Upper lobe of left lung (tissue), 6 donors: ENCODE measurements around the gene APOF. TPM values are rescaled to one million over a fixed set of nuclear protein-coding genes. Genes with fewer than 3 reads are reported as not detected.
"Not testable (repeated sequence)": the region's sequence is repeated elsewhere in the genome, so short reads cannot be mapped to it uniquely, and the experiment has no call there.

ENCODE experiments used
- ATAC-seq, 2 donors: fragments of 200-7000 bp; cut with Tn5 transposase; one replicate each; pipeline ENCODE4 v1.9.1; 2022; ENCODE audit warnings: mild to moderate bottlenecking in 2 of 2, moderate library complexity in 2 of 2; ENCODE audit not compliant: low FRiP score in 2 of 2
- DNase-seq, 2 donors: peaks; one replicate each; pipeline ENCODE4 v3.0.0-alpha.2; 2019 to 2020
- H3K27ac ChIP-seq, 4 donors: fragments of 200-600 bp; sonication (generic); one replicate each; pipeline ENCODE4 v1.5.1; 2016 to 2019
- H3K27me3 ChIP-seq, 4 donors: fragments of 200-600 bp; sonication (generic); one replicate each; pipeline ENCODE4 v1.5.1; 2017 to 2019
- H3K36me3 ChIP-seq, 4 donors: fragments of 200-600 bp; sonication (generic); one replicate each; pipeline ENCODE4 v1.5.1; 2016 to 2019
- H3K4me1 ChIP-seq, 4 donors: fragments of 200-600 bp; sonication (generic); one replicate each; pipeline ENCODE4 v1.5.1; 2018 to 2019
- H3K4me3 ChIP-seq, 4 donors: fragments of 200-600 bp; sonication (generic); one replicate each; pipeline ENCODE4 v1.5.1; 2017 to 2019; ENCODE audit warnings: mild to moderate bottlenecking in 2 of 4, moderate library complexity in 1 of 4
- H3K9me3 ChIP-seq, 4 donors: fragments of 200-600 bp; sonication (generic); one replicate each; pipeline ENCODE4 v1.5.1; 2018 to 2019
- CTCF ChIP-seq, 6 experiments: fragments of 450-650 bp in 4 of 6; fragments of 200-600 bp in 2 of 6; sonication (generic) in 2 of 6; IDR thresholded peaks; one replicate each; pipeline ENCODE4 v1.5.1; 2016 to 2019; ENCODE audit warnings: antibody characterized with exemption in 6 of 6
- EP300 ChIP-seq, 4 donors: sonication (generic); formaldehyde crosslinking; IDR thresholded peaks; one replicate each; pipeline ENCODE4 v1.5.1; 2017; ENCODE audit warnings: antibody characterized with exemption in 4 of 4, control low read depth in 2 of 4
- POLR2A ChIP-seq, 4 donors: fragments of 450-650 bp; IDR thresholded peaks; one replicate each; pipeline ENCODE4 v1.5.1; 2016 to 2017; ENCODE audit warnings: antibody characterized with exemption in 4 of 4, mild to moderate bottlenecking in 2 of 4
- POLR2AphosphoS5 ChIP-seq, 2 donors: sonication (generic); formaldehyde crosslinking; IDR thresholded peaks; one replicate each; pipeline ENCODE4 v1.5.1; 2017; ENCODE audit warnings: antibody characterized with exemption in 2 of 2
- WGBS, 2 donors: methylation state at CpG; one replicate each; pipeline ENCODE4 v1.1.5; 2017 to 2018; 5-methylcytosine and 5-hydroxymethylcytosine counted together
- total RNA-seq, 6 donors: library from RNA; depleted of rRNA in 4 of 6; stranded (reverse); fragments of >200 nt in 4 of 6; gene quantifications; one replicate each; pipeline versions ENCODE4 v1.1.0 to v1.2.1, GENCODE V29; 2016 to 2021
- donor health status: DM: no; HTN: no; CAD: no; lungs with moderate emphysema.
- donor health status: DM: no; HTN: yes; CAD: no; lungs with severe emphysema.

APOF gene
- total RNA-seq = under 1 TPM in 1 of 6 donors, not detected in 5; 0.20 TPM

GRCh38 chr12:56362130-56363059, at the start of gene APOF:
Gene APOF, minus strand, starts transcription at chr12:56362857. Its CDS starts 112 bp downstream, at chr12:56362745.
- TF ChIP-seq EP300 (IDR thresholded peaks at IDR 0.05) = no peak
- no peak for TF ChIP-seq POLR2A (IDR thresholded peaks at IDR 0.05)
- no peak for TF ChIP-seq CTCF (IDR thresholded peaks at IDR 0.05)
- TF ChIP-seq POLR2AphosphoS5 (IDR thresholded peaks at IDR 0.05) = no peak
- 89 to 92% methylated on average over 10 of the region's 10 CpGs for WGBS, 2 donors
- Histone ChIP-seq H3K36me3 (no peaks in the 10 kb centered on the region), H3K4me3 (no peak within 1 kb of the TSS), H3K9me3 (no peaks in the 10 kb centered on the region), H3K27me3 (no peaks in the 10 kb centered on the region), H3K27ac (no peak within 1 kb of the TSS), H3K4me1 (peaks cover 14 to 28% (median 18%) of the 10 kb centered on the region in 4 donors)
- no peak for DNase-seq
- ATAC-seq = no peak

DNA sequence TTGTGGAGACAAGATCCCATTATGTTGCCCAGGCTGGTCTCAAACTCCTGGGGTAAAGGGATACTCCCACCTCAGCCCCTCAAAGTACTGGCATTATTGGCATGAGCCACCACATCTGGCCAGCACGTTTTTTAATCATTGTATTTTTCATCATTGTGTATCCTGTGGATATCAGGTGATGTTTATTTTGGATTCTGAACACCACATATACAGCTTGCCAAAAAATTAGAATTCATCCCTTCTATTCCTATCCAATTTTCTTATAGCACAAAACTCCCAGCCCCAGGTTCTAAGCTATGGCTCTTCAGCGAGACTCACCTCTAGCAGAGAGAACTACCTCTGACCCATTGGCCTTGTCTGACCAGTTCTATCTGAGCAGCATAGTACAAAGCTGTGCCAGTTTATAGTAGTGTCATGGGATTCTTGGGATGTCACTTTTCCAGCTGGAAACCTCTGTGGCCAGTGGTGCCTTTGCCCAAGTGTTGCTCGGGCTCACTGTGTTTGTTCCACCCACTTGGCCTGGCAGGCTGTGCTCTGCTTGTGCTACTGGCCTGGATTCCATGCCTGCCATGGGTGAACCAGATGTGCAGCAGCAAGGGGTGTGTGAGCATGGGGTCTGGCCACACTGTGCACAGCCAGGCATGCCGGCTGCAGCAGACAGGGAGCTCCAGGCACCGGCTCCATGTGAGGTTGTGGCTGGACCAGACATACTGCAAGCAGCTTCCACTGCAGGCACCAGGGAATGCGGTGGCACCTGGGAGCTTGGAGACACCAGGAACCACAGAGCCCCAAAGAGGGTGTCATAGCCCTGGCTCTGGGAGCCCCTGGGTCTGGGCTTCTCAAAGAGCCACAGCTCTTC, 49.4 kb upstream of the APOF start:
- DNase-seq (peak in 1 of 2 donors; percentile 41), ATAC-seq (no peak)
- Histone ChIP-seq H3K9me3 (no peaks in the 10 kb centered on the region), H3K36me3 (no peaks in the 10 kb centered on the region), H3K27me3 (no peaks in the 10 kb centered on the region), H3K4me1 (no peaks in the 10 kb centered on the region), H3K4me3 (no peak overlapping the region), H3K27ac (no peak overlapping the region)
- 70 to 83% methylated on average over 3 to 4 of the region's 6 CpGs for WGBS, 2 donors
- TF ChIP-seq POLR2AphosphoS5 (IDR thresholded peaks at IDR 0.05) = no peak
- TF ChIP-seq CTCF (IDR thresholded peaks at IDR 0.05) = no peak
- TF ChIP-seq POLR2A (IDR thresholded peaks at IDR 0.05) = no peak
- no peak for TF ChIP-seq EP300 (IDR thresholded peaks at IDR 0.05)

DNA sequence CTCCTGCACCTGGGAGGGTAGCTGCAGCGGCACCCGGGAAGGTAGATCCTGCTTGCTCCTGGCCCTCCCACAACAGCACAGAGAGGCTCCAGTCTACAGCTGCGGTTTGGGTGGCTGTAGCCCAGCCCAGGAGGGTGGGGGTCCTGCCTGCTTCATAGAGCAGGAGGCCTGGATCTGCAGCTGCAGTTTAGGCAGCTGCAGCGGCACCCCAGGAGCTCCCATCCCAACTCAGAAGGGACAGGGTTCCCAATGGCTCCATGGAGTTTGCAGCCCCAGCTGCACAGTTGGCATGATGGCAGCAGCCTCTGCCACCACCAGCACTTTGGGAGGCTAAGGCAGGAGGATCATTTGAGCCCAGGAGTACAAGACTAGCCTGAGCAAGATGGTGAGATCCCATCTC, 48.1 kb upstream of the APOF start:
- DNase-seq = peak in 1 of 2 donors; percentile 42
- ATAC-seq = no peak
- H3K4me1 ChIP-seq = no peaks in the 10 kb centered on the region
- H3K36me3 ChIP-seq = no peaks in the 10 kb centered on the region
- TF ChIP-seq EP300 (IDR thresholded peaks at IDR 0.05) (no peak), POLR2A (IDR thresholded peaks at IDR 0.05) (no peak), POLR2AphosphoS5 (IDR thresholded peaks at IDR 0.05) (no peak), CTCF (IDR thresholded peaks at IDR 0.05) (no peak)
- no peak overlapping the region for H3K4me3 ChIP-seq
- H3K27ac ChIP-seq = no peak overlapping the region
- H3K9me3 ChIP-seq = no peaks in the 10 kb centered on the region
- 100% methylated on average over 3 of the region's 4 CpGs; no CpG with 5 or more reads in 1 of the 2 donors for whole genome bisulfite sequencing, 2 donors
- H3K27me3 ChIP-seq = no peaks in the 10 kb centered on the region

GRCh38 chr12:56408799-56409417, 46.3 kb upstream of the APOF start:
- Histone ChIP-seq H3K4me1 (no peaks in the 10 kb centered on the region), H3K36me3 (no peaks in the 10 kb centered on the region), H3K9me3 (no peaks in the 10 kb centered on the region), H3K4me3 (no peak overlapping the region), H3K27me3 (no peaks in the 10 kb centered on the region), H3K27ac (no peak overlapping the region)
- DNase-seq (no peak), ATAC-seq (no peak)
- WGBS, 2 donors = 90 to 93% methylated on average over 5 of the region's 5 CpGs
- no peak for TF ChIP-seq POLR2A (IDR thresholded peaks at IDR 0.05)
- no peak for TF ChIP-seq POLR2AphosphoS5 (IDR thresholded peaks at IDR 0.05)
- TF ChIP-seq CTCF (IDR thresholded peaks at IDR 0.05) = no peak
- no peak for TF ChIP-seq EP300 (IDR thresholded peaks at IDR 0.05)

GRCh38 chr12:56404227-56404626, 41.6 kb upstream of the APOF start:
- H3K4me1 ChIP-seq, DNase-seq, ATAC-seq, H3K27ac ChIP-seq, H3K4me3 ChIP-seq, H3K9me3 ChIP-seq, H3K36me3 ChIP-seq, H3K27me3 ChIP-seq: not testable (repeated sequence)
- 88 to 94% methylated on average over 3 of the region's 3 CpGs for WGBS, 2 donors

- not testable (repeated sequence) for H3K27me3 ChIP-seq, H3K4me1 ChIP-seq, H3K27ac ChIP-seq, H3K4me3 ChIP-seq, H3K36me3 ChIP-seq, DNase-seq, ATAC-seq
- peaks cover 0 to 16% (median 8%) of the 10 kb centered on the region in 4 donors for H3K9me3 ChIP-seq
Observed at GRCh38 chr12:56401612-56402011, 39.0 kb upstream of the APOF start.

- not testable (repeated sequence) for H3K4me3 ChIP-seq, H3K4me1 ChIP-seq, H3K36me3 ChIP-seq, H3K27me3 ChIP-seq, DNase-seq, H3K27ac ChIP-seq, ATAC-seq
- H3K9me3 ChIP-seq = peaks cover 0 to 16% (median 8%) of the 10 kb centered on the region in 4 donors
- 69 to 91% methylated on average over 1 to 2 of the region's 3 CpGs for WGBS, 2 donors
Observed at GRCh38 chr12:56401125-56401524, 38.5 kb upstream of the APOF start.
